GM19467 (cell line): ENCODE data around the gene GZMM.

ENCODE experiments used
- ATAC-seq: cut with Tn5 transposase; IDR thresholded peaks from one replicate; pipeline ENCODE4 v1.9.1; 2021; ENCODE audit warnings: mild to moderate bottlenecking, moderate library complexity; ENCODE audit not compliant: unreplicated experiment

GZMM gene

DNA sequence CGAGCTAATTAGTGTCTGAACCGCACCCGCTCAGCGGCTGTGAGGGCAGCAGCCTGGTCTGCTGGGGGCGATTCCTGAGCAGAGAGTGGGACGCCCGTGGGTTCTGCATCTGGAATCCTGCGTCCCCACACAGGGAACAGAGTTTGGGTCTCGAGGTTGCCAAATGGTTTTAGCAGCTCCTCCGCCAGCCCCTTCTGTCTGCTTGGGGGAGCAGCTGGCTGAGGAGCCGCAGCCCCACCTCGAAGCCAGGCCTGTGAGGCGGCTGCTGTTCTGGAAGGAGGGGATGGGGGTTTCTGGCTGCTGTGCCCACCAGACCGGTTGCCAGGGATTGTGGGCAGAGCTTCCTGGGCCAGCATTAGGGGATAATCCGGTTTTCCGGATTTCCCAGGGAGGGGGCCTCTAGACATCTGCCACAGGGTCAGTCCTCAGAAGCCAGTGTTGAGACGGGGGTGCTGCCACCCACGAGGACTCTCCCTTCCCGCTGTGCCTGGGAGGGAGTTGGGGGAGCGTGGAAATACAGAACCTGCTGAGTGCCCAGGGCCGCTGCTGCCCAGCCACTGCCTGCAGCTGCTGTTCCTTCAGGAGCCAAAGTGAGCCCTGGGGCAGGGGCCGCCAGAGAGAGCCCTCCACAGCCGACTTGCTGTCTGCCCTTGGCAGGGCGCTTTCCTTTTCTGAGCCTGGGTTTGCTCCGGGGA is 10.3 kb upstream of the GZMM start:
- no peak for ATAC-seq

DNA sequence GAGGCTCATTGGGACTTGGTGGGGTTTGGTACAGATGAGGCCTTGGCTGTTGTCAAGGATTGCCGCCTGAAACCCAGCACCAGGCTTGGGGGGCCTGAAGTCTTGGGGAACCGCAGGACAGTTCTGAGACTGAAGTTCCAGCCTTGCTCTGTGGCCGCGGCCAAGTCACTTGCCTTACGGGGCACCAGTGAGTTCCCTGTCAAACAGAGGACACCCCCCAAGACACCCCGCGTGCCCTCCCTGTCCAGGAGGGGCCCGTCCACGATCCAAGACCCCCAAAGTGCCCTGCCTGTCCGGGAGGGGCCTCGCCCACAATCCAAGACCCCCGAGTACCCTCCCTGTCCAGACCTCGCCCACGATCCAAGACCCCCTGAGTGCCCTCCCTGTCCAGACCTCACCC is 9.8 kb upstream of the GZMM start:
- ATAC-seq: no peak

DNA sequence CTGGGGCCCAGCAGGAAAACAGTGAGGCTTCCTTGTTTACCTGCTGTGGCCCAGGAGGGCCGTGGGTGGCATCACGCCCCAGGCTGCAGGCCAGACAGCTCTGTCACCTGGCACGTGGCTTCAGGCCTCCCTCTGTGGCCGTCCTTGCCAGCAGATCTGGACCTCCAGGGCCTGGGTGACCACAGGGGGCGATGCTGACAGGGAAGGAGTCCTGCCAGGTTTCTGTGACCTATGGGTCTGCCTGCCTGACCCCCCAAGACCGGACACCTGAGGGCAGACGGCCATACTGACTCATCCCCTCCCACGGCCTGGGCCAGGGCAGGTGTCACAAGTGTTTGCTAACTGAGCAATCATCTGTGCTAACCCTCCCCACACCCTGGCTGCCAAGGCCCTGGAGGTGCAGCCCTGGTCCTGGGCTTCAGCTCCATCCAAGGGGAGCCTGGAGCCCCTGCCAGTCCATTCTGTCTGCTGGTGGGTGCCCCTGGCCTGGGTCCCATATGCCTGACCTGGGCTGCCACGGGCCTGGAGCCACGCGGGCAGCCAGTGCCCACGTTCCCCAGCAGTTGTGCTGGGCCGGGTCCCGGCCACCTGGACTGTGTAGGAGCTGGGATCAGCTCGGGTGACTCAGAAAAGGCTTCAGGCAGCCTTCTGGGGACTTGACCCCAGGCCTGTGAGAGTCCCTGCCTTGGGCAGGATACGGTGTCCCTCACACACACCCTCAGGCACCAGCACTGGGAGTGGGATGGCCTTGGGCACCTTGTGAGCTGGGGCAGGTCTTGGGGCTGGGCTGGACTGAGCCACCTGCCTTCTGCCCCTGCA is 8.6 kb upstream of the GZMM start:
- ATAC-seq: no peak

DNA sequence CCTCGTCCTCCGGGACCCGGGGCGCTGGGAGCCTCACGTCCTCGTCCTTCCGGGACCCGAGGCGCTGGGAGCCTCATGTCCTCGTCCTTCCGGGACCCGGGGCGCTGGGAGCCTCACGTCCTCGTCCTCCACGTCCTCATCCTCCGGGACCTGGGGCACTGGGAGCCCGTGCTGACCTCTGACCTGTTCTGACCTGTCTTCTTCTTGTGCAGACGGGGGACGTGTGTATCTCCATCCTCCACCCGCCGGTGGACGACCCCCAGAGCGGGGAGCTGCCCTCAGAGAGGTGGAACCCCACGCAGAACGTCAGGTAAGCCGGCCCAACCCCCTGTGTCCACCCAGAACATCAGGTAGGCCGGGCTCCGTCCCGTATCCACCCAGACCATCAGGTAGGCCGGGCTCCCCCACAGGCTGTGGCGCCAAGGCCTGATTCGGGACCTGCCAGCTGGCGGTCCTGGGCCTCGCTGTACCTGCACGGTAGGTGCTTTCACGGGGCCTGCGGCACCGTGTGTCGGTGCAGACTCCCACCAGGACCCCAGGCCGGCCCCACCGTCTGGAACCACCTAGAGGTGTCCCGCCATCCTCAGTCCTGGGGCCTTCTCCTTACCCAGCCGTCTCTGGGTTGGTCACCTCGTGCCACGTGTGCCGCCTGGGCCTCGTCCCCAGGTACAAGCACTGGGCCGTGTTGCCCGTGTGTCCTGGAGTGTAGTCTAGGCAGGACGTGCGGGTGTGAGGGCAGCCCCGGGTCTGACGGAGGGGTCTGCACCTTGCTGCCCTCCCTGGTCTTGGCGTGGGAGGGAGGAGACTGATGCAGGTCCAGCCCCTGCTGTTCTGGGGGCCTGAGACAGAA is 7.6 kb upstream of the GZMM start:
- ATAC-seq: no peak

DNA sequence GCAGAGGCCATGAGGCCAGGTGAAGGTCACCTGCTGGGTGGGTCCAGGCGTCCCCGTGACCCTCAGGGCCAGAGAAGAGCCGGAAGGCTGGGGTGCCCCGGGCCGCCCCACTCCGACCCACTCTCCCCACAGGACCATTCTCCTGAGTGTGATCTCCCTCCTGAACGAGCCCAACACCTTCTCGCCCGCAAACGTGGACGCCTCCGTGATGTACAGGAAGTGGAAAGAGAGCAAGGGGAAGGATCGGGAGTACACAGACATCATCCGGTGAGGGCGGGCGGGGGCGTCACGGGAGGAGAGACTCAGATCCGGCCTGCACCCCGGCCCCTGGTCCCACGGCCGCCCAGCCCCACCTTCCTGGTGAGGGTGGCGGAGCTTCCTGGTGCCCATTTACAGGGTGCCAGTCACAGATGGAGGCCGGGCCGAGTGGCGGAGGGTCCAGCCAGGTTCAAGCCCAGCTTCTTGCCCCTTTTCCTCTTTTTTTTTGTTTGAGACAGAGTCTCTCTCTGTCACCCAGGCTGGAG is 6.9 kb upstream of the GZMM start:
- no peak for ATAC-seq

DNA sequence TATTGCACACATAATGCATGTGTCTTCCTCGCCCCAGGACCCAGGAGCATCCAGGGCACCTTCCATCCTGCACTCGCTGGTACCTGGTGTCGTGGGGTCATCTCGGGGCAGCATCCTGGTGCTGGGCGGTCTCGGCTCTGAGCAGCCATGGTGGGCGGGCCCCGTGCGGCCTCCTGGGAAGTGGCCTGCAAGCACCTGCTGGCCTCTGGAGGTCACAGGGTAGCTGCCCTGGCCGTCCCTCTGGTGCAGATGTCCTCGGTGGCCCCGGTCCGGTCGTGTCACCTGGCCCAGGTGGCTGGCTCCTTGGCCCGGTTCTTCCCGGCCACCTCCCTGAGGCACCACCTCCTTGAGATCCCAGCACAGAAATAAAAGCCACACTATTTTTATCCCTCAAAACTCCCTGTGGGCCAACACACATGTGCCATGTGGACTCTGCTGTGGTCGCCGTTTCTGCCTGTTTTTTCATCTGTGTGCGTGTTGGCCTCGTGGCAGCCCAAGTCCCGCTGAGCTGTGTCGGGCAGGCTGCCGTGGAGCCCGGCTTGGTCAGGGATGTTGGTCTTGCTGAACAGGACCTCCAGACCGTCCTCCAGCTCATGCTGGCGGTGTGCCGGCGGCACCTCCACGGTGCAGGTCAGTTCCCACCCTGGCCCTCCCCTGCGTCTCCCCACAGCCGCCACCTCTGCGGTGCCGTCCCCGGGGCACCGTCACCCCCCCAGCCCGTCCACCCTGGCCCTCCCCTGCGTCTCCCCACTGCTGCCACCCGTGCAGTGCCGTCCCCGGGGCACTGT is 5.0 kb upstream of the GZMM start:
- ATAC-seq: no peak

DNA sequence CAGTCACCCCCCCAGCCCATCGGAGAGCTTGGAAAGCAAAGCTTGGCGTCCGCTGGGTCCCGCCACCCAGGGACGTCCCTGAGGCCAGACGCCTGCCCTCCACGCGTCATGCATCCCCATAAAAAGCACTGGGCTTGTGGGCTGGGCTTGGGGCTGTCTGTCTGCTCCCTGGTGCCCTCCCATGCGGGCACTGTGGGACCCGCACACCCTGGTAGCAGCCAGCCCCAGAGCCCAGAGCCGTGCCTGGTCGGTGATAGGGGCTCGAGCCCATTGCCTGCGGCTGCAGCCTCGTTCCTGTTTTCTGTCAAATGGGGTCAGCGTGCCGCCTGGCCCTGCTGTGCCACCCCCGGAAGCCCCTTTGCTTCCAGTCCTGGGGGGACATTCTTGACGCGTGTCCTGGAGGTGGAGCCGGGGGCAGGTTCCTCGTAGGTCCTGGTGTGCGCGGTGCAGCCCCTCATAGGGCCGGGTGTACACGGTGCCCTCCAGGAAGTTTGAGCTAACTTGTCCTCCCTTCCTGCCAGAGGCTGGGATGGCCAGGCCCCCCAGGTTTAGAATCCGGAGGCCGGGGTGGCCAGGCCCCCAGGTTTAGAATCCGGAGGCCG is 4.3 kb upstream of the GZMM start:
- ATAC-seq: no peak

DNA sequence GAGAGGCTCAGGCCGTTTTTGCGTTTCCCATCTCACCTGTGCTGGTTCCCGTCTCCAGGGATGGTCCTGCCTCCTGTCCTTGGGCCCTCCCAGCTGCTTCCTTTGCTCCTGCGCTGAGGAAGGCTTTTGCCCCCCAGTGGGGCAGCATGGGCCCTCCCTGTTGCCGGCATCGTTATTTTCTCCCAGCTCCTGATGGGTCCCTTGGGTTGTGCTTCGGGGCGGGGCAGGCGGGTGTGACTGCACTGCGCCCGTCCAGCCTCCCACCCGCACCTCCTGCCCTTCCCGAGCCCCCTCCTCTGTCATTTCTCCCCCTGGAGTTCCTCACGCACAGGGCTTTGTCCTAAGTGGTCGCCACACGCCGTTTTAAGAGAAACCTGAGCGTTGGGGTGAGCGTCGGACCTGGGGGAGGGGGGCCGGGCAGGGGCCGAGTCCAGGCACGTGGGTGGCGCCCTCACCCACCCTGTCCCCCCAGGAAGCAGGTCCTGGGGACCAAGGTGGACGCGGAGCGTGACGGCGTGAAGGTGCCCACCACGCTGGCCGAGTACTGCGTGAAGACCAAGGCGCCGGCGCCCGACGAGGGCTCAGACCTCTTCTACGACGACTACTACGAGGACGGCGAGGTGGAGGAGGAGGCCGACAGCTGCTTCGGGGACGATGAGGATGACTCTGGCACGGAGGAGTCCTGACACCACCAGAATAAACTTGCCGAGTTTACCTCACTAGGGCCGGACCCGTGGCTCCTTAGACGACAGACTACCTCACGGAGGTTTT is 2.8 kb upstream of the GZMM start:
- no peak for ATAC-seq

DNA sequence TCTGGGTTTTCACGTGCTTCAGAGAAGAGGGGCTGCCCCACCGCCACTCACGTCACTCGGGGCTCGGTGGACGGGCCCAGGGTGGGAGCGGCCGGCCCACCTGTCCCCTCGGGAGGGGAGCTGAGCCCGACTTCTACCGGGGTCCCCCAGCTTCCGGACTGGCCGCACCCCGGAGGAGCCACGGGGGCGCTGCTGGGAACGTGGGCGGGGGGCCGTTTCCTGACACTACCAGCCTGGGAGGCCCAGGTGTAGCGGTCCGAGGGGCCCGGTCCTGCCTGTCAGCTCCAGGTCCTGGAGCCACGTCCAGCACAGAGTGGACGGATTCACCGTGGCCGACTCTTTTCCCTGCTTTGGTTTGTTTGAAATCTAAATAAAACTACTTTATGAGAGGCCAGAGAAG is 2.2 kb upstream of the GZMM start:
- ATAC-seq: no peak

DNA sequence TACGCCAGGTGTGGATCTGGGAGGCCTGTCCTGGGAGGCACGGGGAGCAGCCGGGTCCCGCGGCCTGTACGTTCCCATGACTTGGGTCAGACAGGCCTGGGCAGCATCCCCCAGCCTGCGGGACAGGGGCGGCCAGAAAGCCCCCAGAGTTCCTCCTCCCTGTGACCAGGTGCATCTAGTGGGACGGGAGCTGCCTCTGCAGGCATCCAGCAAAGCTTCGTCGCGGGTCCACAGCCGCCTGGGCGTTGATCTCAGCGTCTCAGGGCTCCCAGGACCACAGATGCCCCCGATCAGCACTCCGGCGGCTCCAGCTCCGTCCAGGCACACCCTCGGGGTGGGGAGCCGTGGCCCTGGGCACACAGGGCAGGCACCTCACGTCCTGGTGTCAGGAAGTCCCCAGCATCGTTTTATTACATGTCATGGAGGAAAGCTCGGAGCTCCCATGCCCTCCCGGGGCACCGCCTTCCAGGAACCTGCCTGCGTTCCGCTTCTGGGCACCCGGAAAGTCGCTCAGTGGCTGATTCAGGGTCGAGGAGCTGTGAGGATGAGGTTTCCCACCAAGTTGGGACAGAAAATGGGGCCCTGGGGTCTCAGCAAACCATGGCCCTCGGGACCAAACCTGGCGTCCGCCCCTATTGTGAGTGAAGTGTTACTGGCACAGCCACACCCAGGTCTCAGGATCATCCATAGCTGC is 1.5 kb upstream of the GZMM start:
- no peak for ATAC-seq

DNA sequence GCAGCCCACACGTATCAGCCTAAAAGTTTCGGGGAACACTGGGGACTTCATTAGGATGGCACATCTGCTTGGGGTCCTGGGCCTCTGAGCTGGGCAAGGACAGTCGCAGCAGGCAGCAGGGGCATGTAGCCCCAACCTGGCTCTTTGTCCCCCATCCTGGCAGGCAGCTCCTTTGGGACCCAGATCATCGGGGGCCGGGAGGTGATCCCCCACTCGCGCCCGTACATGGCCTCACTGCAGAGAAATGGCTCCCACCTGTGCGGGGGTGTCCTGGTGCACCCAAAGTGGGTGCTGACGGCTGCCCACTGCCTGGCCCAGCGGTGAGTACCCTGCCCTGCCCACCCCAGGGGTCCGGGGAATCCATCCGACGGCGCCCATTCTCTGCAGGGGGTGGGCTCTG is 3.3 kb downstream of the GZMM start:
- ATAC-seq: no peak

DNA sequence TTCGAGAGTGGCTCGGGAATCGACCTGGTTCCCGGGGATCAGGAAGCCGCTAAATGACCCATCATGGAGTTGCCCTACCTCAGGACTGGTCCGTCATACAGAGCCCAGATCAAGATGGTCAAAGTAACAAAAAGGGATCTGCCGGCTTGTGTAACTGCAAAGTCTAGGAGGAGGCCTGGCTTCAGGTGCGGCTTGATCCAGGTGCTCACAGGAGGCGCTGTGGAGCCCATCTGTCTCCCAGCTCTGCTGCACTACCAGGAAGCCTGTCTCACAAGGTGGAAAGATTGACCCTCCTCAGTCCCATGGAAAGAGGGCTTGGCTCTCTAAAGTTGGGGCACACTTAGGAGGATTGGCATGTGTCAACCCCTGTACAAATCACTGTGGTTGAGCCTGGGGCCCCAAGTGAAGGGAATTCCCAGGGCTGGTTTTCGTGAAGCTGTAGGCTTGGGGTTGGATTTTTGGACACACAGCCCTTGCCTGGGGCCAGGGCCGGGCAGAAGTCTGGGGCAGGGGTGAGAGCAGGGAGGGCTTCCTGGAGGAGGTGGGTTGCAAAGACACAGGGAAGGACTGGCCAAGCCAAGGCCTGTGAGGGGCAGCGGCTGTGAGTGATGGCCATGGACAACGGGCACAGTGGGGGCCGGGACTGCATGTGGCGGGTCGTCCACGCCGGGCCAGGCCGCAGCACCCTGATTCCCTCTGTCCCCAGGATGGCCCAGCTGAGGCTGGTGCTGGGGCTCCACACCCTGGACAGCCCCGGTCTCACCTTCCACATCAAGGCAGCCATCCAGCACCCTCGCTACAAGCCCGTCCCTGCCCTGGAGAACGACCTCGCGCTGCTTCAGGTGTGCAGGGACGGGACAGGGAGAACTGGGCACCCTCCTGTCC is 4.2 kb downstream of the GZMM start:
- no peak for ATAC-seq

DNA sequence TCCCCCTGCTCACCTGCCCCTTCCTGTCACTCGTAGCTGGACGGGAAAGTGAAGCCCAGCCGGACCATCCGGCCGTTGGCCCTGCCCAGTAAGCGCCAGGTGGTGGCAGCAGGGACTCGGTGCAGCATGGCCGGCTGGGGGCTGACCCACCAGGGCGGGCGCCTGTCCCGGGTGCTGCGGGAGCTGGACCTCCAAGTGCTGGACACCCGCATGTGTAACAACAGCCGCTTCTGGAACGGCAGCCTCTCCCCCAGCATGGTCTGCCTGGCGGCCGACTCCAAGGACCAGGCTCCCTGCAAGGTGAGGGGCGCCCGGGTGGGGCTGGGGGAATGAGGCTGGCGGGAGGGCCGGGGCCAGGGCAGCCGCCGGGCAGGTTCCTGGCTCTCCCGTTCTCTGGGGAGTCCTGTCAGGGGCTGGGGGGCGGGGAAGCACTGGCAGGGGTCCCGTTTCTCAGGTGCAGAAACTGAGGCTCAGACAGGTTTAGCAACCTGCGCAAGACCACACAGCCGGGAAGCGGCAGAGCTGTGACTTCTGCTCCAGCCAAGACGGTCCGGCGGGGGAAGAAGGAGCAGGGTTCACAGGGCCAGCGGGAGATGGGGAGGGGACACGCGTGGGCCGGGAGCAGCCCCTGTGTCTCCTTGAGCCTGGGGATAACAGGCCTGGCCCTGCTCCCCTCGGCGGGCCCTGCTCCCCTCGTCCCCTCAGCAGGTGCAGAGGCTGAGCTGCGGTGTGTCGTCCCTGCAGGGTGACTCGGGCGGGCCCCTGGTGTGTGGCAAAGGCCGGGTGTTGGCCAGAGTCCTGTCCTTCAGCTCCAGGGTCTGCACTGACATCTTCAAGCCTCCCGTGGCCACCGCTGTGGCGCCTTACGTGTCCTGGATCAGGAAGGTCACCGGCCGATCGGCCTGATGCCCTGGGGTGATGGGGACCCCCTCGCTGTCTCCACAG is 5.3 kb downstream of the GZMM start:
- ATAC-seq: no peak

DNA sequence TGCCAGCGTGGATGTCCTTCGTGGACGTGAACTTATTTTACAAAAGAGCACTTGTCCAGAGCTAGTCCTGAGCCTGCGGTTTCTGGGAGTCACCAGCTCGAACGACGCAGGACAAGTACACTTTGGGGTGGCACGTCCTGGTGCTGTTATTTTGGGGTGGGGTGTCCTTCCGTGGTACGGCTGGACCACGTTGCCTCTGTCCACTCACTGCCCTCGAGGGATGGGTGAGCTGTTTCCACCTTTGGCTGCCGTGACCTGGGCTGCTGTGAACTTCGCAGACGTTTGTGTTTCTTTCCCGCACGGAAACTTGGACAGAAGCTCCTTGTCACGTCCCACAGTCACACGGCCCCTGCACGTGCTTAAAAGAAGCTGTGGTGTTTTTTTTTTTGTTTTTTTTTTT is 11.0 kb downstream of the GZMM start:
- no peak for ATAC-seq

DNA sequence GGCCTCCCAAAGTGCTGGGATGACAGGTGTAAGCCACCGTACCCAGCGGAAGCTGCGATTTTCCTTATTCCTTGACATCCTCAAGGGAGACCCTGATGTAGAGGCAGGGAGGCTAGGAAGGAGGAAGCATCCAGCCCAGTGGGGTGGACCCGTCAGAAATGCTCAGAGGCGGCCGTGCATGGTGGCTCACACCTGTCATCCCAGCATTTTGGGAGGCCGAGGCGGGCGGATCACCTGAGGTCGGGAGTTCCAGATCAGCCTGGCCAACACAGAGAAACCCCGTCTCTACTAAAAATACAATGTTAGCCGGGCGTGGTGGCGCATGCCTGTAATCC is 11.6 kb downstream of the GZMM start:
- no peak for ATAC-seq

DNA sequence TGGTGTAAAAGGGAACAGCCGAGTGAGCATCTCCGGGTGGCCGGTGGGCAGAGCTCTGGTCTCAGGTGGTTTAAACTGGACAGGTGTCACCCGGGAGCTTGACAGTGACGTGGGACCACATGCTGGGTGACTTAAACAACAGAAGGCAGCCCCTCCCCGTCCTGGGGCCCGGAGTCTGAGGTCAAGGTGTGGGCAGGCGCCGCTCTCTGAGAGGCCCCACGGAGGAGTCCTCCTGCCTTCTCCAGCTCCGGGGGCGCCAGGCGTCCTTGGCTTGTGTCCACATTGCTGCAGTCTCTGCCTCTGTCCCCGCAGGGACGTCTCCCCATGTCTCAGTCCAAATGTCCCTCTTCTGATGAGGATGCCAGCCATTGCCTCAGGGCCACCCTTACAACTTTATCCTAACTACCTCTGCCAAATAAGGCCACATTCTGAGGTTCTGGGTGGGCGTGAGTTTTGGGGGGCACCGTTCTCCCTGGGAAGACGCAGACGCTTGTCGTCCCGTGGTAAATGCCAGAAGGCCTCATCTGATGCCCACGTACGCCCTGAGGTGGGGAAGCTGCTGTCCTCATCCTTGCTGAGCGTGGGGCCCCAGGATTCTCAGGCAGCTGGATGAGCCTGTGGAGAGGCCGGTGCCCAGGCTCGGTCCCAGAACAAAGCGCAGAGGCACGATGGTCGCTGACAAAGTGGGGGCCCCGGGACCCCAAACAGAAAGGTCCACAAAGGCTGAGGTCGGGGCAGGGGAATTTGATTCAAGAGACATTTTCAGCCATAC is 12.9 kb downstream of the GZMM start:
- no peak for ATAC-seq
